ENCODE results near the gene OR4D5. TPM values are rescaled to one million over a fixed set of nuclear protein-coding genes. Genes with fewer than 3 reads are reported as not detected.

The OR4D5 gene
- total RNA-seq (2022; extraction: Qiagen RNA extraction): not detected in 5 replicates

GRCh38 chr11:123939317-123939716, at the start of gene OR4D5:
OR4D5 (plus strand) TSS chr11:123939617; CDS start chr11:123939617, 0 bp downstream.

GRCh38 chr11:123901867-123902266, 37.5 kb upstream of the OR4D5 start, which contains the start of gene OR8D4:
OR8D4 (plus strand) TSS chr11:123902167; CDS start chr11:123906432, 4,265 bp downstream.

GRCh38 chr11:123943738-123944137, 4.3 kb downstream of the OR4D5 start, which contains the start of gene OR6T1:
OR6T1 (minus strand) TSS chr11:123943838; CDS start chr11:123943838, 0 bp downstream.

GRCh38 chr11:123977731-123978347, 38.4 kb downstream of the OR4D5 start, which contains the start of gene OR10S1:
OR10S1 (minus strand) TSS chr11:123977781; CDS start chr11:123977664, 117 bp downstream.

Other genes starting within 250 kb of the OR4D5 start
- gene ZNF202, start 198.0 kb upstream of the OR4D5 start, total RNA-seq (2022; extraction: Qiagen RNA extraction): 8.1 to 9.4 TPM (median 8.8 TPM) in 5 replicates
- gene OR6X1, start 185.1 kb upstream of the OR4D5 start, total RNA-seq (2022; extraction: Qiagen RNA extraction): not detected in 5 replicates
- not detected in 5 replicates for gene OR6M1, start 133.3 kb upstream of the OR4D5 start, total RNA-seq (2022; extraction: Qiagen RNA extraction)
- not detected in 5 replicates for gene TMEM225, start 53.9 kb upstream of the OR4D5 start, total RNA-seq (2022; extraction: Qiagen RNA extraction)
- gene OR8D4, start 37.5 kb upstream of the OR4D5 start, total RNA-seq (2022; extraction: Qiagen RNA extraction): not detected in 5 replicates
- gene OR6T1, start 4.2 kb downstream of the OR4D5 start, total RNA-seq (2022; extraction: Qiagen RNA extraction): not detected in 5 replicates
- gene OR10S1, start 38.2 kb downstream of the OR4D5 start, total RNA-seq (2022; extraction: Qiagen RNA extraction): not detected in 5 replicates
- gene OR10G6, start 55.5 kb downstream of the OR4D5 start, total RNA-seq (2022; extraction: Qiagen RNA extraction): not detected in 5 replicates
- gene OR10G4, start 73.4 kb downstream of the OR4D5 start, total RNA-seq (2022; extraction: Qiagen RNA extraction): not detected in 5 replicates
- not detected in 5 replicates for gene OR10G9, start 83.4 kb downstream of the OR4D5 start, total RNA-seq (2022; extraction: Qiagen RNA extraction)
- gene OR10G8, start 87.2 kb downstream of the OR4D5 start, total RNA-seq (2022; extraction: Qiagen RNA extraction): not detected in 5 replicates
- not detected in 5 replicates for gene OR10G7, start 101.7 kb downstream of the OR4D5 start, total RNA-seq (2022; extraction: Qiagen RNA extraction)
- gene VWA5A, start 175.8 kb downstream of the OR4D5 start, total RNA-seq (2022; extraction: Qiagen RNA extraction): 0.16 to 0.36 TPM (median 0.28 TPM) in 5 replicates
- gene OR10D3, start 243.7 kb downstream of the OR4D5 start, total RNA-seq (2022; extraction: Qiagen RNA extraction): not detected in 5 replicates

Measured in A549 treated with Mapracorat at 1 μM for 4 hours (cell line).